Activated B cell treated with CpG ODN at 0.5 μM for 24 hours (primary cell): Measurements from ENCODE around the gene UGCG. TPM values are rescaled to one million over a fixed set of nuclear protein-coding genes. Genes with fewer than 3 reads are reported as not detected.

Experiments used
- ATAC-seq: fragments of 200-7000 bp; cut with Tn5 transposase; one replicate; pipeline ENCODE4 v1.10.0; 2021; ENCODE audit warnings: low read depth, mild to moderate bottlenecking, moderate library complexity
- CTCF ChIA-PET: fragments of 350-600 bp; sonication (Branson Sonifier 250); formaldehyde crosslinking; loops from one replicate; lab custom pipeline; 2021; ENCODE audit warnings: antibody characterized with exemption; lab: Charles Lee
- POLR2A ChIA-PET: fragments of 350-600 bp; sonication (Branson Sonifier 250); formaldehyde crosslinking; loops from one replicate; lab custom pipeline; 2021; ENCODE audit warnings: antibody characterized with exemption; lab: Charles Lee
- DNase-seq: peaks from one replicate; pipeline ENCODE4 v3.0.0; 2022
- H3K27ac Mint-ChIP-seq: one replicate; pipeline ENCODE4 v1.8.0; 2020; ENCODE audit warnings: mixed read lengths
- H3K27me3 Mint-ChIP-seq: one replicate; pipeline ENCODE4 v1.8.0; 2021; ENCODE audit warnings: mixed read lengths
- H3K36me3 Mint-ChIP-seq: one replicate; pipeline ENCODE4 v1.8.0; 2021; ENCODE audit warnings: low read depth, mixed read lengths
- H3K4me1 Mint-ChIP-seq: one replicate; pipeline ENCODE4 v1.8.0; 2021; ENCODE audit warnings: mixed read lengths
- H3K4me3 Mint-ChIP-seq: one replicate; pipeline ENCODE4 v1.8.0; 2020; ENCODE audit warnings: mild to moderate bottlenecking, mixed read lengths
- H3K9me3 Mint-ChIP-seq: one replicate; pipeline ENCODE4 v1.8.0; 2020; ENCODE audit warnings: mixed read lengths
- intact Hi-C: fragments of 100-400 bp; cut with micrococcal nuclease; formaldehyde crosslinking; loops from one replicate; pipeline ENCODE4 v1.15.1; 2024
- total RNA-seq: library from RNA; stranded (reverse); gene quantifications from 2 replicates; pipeline ENCODE4 v1.2.3, GENCODE V29; 2022
- TF ChIP-seq, protein P1 (sequence below): fragments of 200-600 bp; IDR thresholded peaks from one replicate; pipeline ENCODE4 v1.8.0; 2022; ENCODE audit warnings: antibody characterized with exemption, mild to moderate bottlenecking

UGCG gene
- total RNA-seq, 1 donor from 2014 or later: 111 TPM

DNA sequence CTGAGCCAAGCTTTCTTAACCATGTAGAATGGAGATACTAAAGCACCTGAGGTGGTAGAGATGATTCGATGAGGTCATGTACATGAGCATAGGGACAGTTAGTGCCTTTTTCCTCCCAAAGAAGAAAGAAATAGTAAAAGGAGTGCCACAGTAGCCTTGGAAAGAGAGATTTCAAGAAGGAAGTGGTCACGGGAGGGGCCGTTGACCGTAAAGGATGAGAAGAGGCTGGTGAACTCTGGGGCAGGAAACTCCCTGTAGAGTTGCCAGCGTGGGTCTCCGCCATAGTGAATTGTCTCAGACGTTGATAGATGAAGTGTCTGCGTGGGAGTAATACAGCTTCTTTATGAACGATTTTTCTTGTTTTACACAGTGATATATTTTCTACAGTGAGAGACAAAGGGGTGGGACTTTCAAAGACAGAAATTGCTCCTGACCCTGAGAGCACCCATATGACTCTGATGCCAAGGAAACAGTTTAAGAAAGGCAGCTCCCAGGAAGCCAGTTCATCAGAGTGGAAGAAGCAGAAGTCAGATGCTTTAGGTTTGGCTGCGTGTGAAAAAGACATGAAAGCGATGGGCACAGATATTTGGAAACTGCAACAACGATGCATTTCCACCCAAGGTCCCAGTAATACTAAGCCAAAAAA is 41.3 kb downstream of the UGCG start:
- TF ChIP-seq, protein P1, sequence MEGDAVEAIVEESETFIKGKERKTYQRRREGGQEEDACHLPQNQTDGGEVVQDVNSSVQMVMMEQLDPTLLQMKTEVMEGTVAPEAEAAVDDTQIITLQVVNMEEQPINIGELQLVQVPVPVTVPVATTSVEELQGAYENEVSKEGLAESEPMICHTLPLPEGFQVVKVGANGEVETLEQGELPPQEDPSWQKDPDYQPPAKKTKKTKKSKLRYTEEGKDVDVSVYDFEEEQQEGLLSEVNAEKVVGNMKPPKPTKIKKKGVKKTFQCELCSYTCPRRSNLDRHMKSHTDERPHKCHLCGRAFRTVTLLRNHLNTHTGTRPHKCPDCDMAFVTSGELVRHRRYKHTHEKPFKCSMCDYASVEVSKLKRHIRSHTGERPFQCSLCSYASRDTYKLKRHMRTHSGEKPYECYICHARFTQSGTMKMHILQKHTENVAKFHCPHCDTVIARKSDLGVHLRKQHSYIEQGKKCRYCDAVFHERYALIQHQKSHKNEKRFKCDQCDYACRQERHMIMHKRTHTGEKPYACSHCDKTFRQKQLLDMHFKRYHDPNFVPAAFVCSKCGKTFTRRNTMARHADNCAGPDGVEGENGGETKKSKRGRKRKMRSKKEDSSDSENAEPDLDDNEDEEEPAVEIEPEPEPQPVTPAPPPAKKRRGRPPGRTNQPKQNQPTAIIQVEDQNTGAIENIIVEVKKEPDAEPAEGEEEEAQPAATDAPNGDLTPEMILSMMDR: no peak
- peak overlapping the region; percentile 86 for H3K27ac Mint-ChIP-seq
- H3K36me3 Mint-ChIP-seq: peaks cover 42% of the 10 kb centered on the region
- intact Hi-C loops: loop anchor here (1.0 kb wide), 2 partner anchors 7 to 45 kb away; no protein-coding TSS in a partner anchor
- peaks cover 3% of the 10 kb centered on the region for H3K9me3 Mint-ChIP-seq
- POLR2A ChIA-PET: interaction anchor here (0.7 to 2.8 kb wide), 20 partner anchors 11 to 137 kb away, joined by 3 to 20 read pairs (median 6); partner anchors contain the start of gene UGCG
- peak; percentile 84 for ATAC-seq
- CTCF ChIA-PET: interaction anchor here (0.6 to 1.4 kb wide), 3 partner anchors 75 to 137 kb away, joined by 3 to 5 read pairs (median 3); no protein-coding TSS in a partner anchor
- no peak for DNase-seq
- peaks cover 43% of the 10 kb centered on the region for H3K4me1 Mint-ChIP-seq
- H3K4me3 Mint-ChIP-seq: peak overlapping the region; percentile 69
- no peaks in the 10 kb centered on the region for H3K27me3 Mint-ChIP-seq

GRCh38 chr9:111938427-111938800 is 41.8 kb downstream of the UGCG start:
- H3K4me1 Mint-ChIP-seq: peaks cover 47% of the 10 kb centered on the region
- peak overlapping the region; percentile 70 for H3K4me3 Mint-ChIP-seq
- H3K27me3 Mint-ChIP-seq: no peaks in the 10 kb centered on the region
- H3K9me3 Mint-ChIP-seq: peaks cover 3% of the 10 kb centered on the region
- peak overlapping the region; percentile 86 for H3K27ac Mint-ChIP-seq
- intact Hi-C loops: loop anchor here (1.0 kb wide), 1 partner anchor 45 kb away; no protein-coding TSS in a partner anchor
- ChIA-PET POLR2A (interaction anchor here (0.6 to 2.8 kb wide), 19 partner anchors 12 to 396 kb away, joined by 3 to 20 read pairs (median 6); partner anchors contain the start of gene UGCG), CTCF (interaction anchor here (0.6 to 1.4 kb wide), 4 partner anchors 74 to 137 kb away, joined by 3 to 5 read pairs (median 3); no protein-coding TSS in a partner anchor)
- peaks cover 39% of the 10 kb centered on the region for H3K36me3 Mint-ChIP-seq
- ATAC-seq (no peak), DNase-seq (no peak)
- TF ChIP-seq, protein P1: no peak

DNA sequence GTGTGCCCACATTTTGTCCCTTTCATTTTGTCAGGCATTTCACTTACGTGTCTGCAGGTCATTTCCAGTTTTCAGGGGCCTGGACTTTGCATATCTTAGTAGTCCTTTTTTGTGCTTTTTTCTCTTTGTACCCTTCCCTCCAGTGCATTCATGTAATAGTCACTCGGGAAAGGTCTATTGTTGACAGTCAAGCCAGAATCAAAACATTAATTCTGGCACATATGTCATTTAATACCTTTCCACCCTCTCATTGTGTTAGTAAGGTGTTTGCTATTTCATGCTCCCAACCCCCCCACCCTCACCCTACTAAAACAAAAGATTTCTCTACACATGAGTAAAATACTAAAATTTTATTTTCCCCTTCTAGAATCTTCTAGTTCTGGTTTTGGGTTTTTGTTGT is 42.7 kb downstream of the UGCG start:
- Mint-ChIP-seq H3K4me3 (no peak overlapping the region), H3K9me3 (peaks cover 3% of the 10 kb centered on the region), H3K27me3 (no peaks in the 10 kb centered on the region), H3K4me1 (peaks cover 53% of the 10 kb centered on the region), H3K36me3 (peaks cover 30% of the 10 kb centered on the region), H3K27ac (peak overlapping the region; percentile 86)
- ATAC-seq (no peak), DNase-seq (no peak)
- intact Hi-C loops: no loop called here
- CTCF ChIA-PET: interaction anchor here (0.6 kb wide), 1 partner anchor 96 kb away, joined by 3 read pairs; no protein-coding TSS in a partner anchor
- TF ChIP-seq, protein P1: no peak
- POLR2A ChIA-PET: interaction anchor here (1.5 kb wide), 1 partner anchor 22 kb away, joined by 4 read pairs; no protein-coding TSS in a partner anchor

DNA sequence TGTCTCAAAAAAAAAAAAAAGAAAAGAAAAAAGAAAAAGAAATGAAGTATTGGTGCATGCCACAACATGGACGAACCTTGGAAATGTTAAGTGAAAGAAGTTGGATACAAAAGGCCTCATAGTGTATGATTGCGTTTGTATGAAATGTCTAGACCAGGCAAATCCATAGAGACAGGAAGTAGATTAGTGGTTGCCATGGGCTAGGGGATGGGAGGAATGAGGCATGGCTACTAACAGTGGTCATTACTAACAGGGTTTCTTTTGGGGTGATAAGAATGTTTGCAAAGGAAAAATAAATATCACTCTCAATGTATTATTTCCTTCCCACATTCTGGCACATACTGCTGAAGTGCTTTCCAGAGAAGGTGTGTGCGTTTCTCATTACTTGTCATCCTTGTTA is 44.1 kb downstream of the UGCG start:
- H3K27ac Mint-ChIP-seq: no peak overlapping the region
- ATAC-seq: no peak
- peaks cover 67% of the 10 kb centered on the region for H3K4me1 Mint-ChIP-seq
- no peak for DNase-seq
- peaks cover 18% of the 10 kb centered on the region for H3K36me3 Mint-ChIP-seq
- H3K27me3 Mint-ChIP-seq: no peaks in the 10 kb centered on the region
- POLR2A ChIA-PET: interaction anchor here (0.7 kb wide), 1 partner anchor 66 kb away, joined by 3 read pairs; no protein-coding TSS in a partner anchor
- H3K4me3 Mint-ChIP-seq: no peak overlapping the region
- TF ChIP-seq, protein P1: no peak
- CTCF ChIA-PET: interaction anchor here (0.6 kb wide), 1 partner anchor 420 kb away, joined by 3 read pairs; no protein-coding TSS in a partner anchor
- intact Hi-C loops: no loop called here
- peaks cover 3% of the 10 kb centered on the region for H3K9me3 Mint-ChIP-seq

DNA sequence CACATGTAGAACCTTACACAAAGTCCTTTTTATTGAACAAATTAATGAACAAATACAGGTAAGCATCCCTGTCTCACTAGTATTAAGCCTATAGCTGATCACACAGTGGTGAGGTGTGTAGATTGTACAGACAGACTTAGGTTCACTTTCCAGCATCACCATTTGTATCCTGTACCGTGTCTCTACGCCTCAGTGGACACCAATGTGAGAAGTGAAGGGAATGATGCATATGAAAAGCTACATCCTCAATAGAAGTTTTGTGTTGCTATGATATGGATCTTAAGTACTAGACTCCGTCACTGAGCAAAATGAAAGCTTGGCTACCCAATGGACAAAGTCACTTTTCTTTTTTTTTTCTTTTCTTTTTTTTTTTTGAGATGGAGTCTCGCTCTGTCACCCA is 46.6 kb downstream of the UGCG start:
- Mint-ChIP-seq H3K27ac (no peak overlapping the region), H3K36me3 (peaks cover 3% of the 10 kb centered on the region), H3K27me3 (no peaks in the 10 kb centered on the region), H3K9me3 (peaks cover 3% of the 10 kb centered on the region), H3K4me1 (peaks cover 57% of the 10 kb centered on the region), H3K4me3 (no peak overlapping the region)
- ATAC-seq: no peak
- CTCF ChIA-PET: interaction anchor here (0.7 kb wide), 1 partner anchor 131 kb away, joined by 3 read pairs; no protein-coding TSS in a partner anchor
- intact Hi-C loops: no loop called here
- TF ChIP-seq, protein P1: no peak
- POLR2A ChIA-PET: interaction anchor here (0.6 to 1.1 kb wide), 5 partner anchors 10 to 143 kb away, joined by 3 to 5 read pairs (median 4); no protein-coding TSS in a partner anchor
- no peak for DNase-seq
